A673 (cell line): Measurements from ENCODE around the gene SCARF1. TPM values are rescaled to one million over a fixed set of nuclear protein-coding genes. Genes with fewer than 3 reads are reported as not detected.
"Not testable (repeated sequence)": the region's sequence is repeated elsewhere in the genome, so short reads cannot be mapped to it uniquely, and the experiment has no call there.

ENCODE experiments used
- BruUV-seq: library from RNA; stranded (reverse); fragments of 400-500 nt; replicated peaks from 2 replicates; lab custom pipeline; 2021; lab: Mats Ljungman, UMichigan
- CTCF ChIA-PET: fragments of 300-600 bp; sonication (Branson Sonifier 250); formaldehyde crosslinking; loops from one replicate; lab custom pipeline; 2022; ENCODE audit warnings: antibody characterized with exemption; lab: Charles Lee
- POLR2A ChIA-PET: fragments of 300-600 bp; sonication (Branson Sonifier 250); formaldehyde crosslinking; loops from one replicate; lab custom pipeline; 2022; ENCODE audit warnings: antibody characterized with exemption; ENCODE audit not compliant: low non-redundant PET; lab: Charles Lee
- DNase-seq: peaks from one replicate; pipeline ENCODE4 v3.0.0-alpha.2; 2015; ENCODE audit warnings: low spot score
- H3K27ac ChIP-seq: fragments of 200-600 bp; sonication (generic); 2 replicates; pipeline ENCODE4 v1.5.1; 2016; ENCODE audit warnings: mixed run types, low read depth, mild to moderate bottlenecking, mixed read lengths, antibody characterized with exemption, low read length; ENCODE audit not compliant: poor library complexity, severe bottlenecking
- H3K27me3 ChIP-seq: fragments of 200-600 bp; sonication (generic); replicated peaks from 2 replicates; pipeline ENCODE4 v1.6.1; 2017; ENCODE audit warnings: mixed run types, low read depth, mild to moderate bottlenecking, mixed read lengths, antibody characterized with exemption, low read length; ENCODE audit not compliant: insufficient read depth, poor library complexity
- H3K36me3 ChIP-seq: fragments of 200-600 bp; sonication (generic); 2 replicates; pipeline ENCODE4 v1.6.1; 2016; ENCODE audit warnings: mixed run types, mild to moderate bottlenecking, mixed read lengths, antibody characterized with exemption, low read length; ENCODE audit not compliant: insufficient read depth, poor library complexity, severe bottlenecking
- H3K4me1 ChIP-seq: fragments of 200-600 bp; sonication (generic); 2 replicates; pipeline ENCODE4 v1.6.1; 2017; ENCODE audit warnings: mixed run types, mild to moderate bottlenecking, mixed read lengths, antibody characterized with exemption, low read length; ENCODE audit not compliant: insufficient read depth, poor library complexity, severe bottlenecking
- H3K4me3 ChIP-seq: fragments of 200-600 bp; sonication (generic); 2 replicates; pipeline ENCODE4 v1.5.1; 2016; ENCODE audit warnings: low read depth, mixed run types, mild to moderate bottlenecking, mixed read lengths, low read length; ENCODE audit not compliant: poor library complexity, severe bottlenecking
- H3K9me3 ChIP-seq: fragments of 200-600 bp; sonication (generic); 2 replicates; pipeline ENCODE4 v1.6.1; 2016; ENCODE audit warnings: mixed run types, low read depth, mild to moderate bottlenecking, mixed read lengths, antibody characterized with exemption, low read length; ENCODE audit not compliant: poor library complexity, severe bottlenecking
- CTCF ChIP-seq: fragments of 300-800, 200-600 bp; sonication (generic); conservative IDR thresholded peaks from 2 replicates; pipeline ENCODE4 v1.5.1; 2017; ENCODE audit warnings: low read depth, mild to moderate bottlenecking, antibody characterized with exemption, low read length, moderate library complexity, mixed read lengths
- EZH2 ChIP-seq: fragments of 200-600 bp; sonication (generic); IDR thresholded peaks from 2 replicates; pipeline ENCODE4 v1.6.1; 2017; ENCODE audit warnings: borderline replicate concordance, low read depth, mild to moderate bottlenecking, mixed read lengths, antibody characterized with exemption, low read length; ENCODE audit not compliant: poor library complexity, severe bottlenecking
- intact Hi-C: fragments of 100-400 bp; cut with micrococcal nuclease; formaldehyde crosslinking; loops from one replicate; pipeline ENCODE4 v1.10.0; 2022; ENCODE audit not compliant: unreplicated experiment
- total RNA-seq: library from RNA; stranded (reverse); gene quantifications from 2 replicates; pipeline ENCODE4 v1.2.3, GENCODE V29; 2021

The SCARF1 gene
- total RNA-seq, 1 experiment from 2014 or later, result not detected

- H3K4me1 ChIP-seq, result no peaks in the 10 kb centered on the region
- DNase-seq, result no peak
- H3K27ac ChIP-seq, result no peak overlapping the region
- ChIA-PET POLR2A (no interaction called here), CTCF (no interaction called here)
- no peak overlapping the region for H3K4me3 ChIP-seq
- TSS peak; percentile 3 for BruUV-seq
- peaks cover 94% of the 10 kb centered on the region for H3K36me3 ChIP-seq
- H3K27me3 ChIP-seq, result no peaks in the 10 kb centered on the region
- intact Hi-C loops, result no loop called here
- TF ChIP-seq EZH2 (no peak), CTCF (no peak)
- H3K9me3 ChIP-seq, result no peaks in the 10 kb centered on the region
Observed at GRCh38 chr17:1673041-1673785, 27.7 kb upstream of the SCARF1 start.

- BruUV-seq, H3K9me3 ChIP-seq, DNase-seq: not testable (repeated sequence)
Observed at GRCh38 chr17:1663934-1664333, 18.4 kb upstream of the SCARF1 start.

GRCh38 chr17:1661045-1661444 lies 15.5 kb upstream of the SCARF1 start:
- intact Hi-C loops, result no loop called here
- Histone ChIP-seq H3K4me3 (no peak overlapping the region), H3K36me3 (peaks cover 92% of the 10 kb centered on the region), H3K27me3 (no peaks in the 10 kb centered on the region), H3K9me3 (no peaks in the 10 kb centered on the region), H3K4me1 (no peaks in the 10 kb centered on the region), H3K27ac (no peak overlapping the region)
- CTCF ChIA-PET, result interaction anchor here (0.6 to 1.0 kb wide), 2 partner anchors 8 to 100 kb away, joined by 3 read pairs; no protein-coding TSS in a partner anchor
- BruUV-seq, result no TSS peak
- no peak for TF ChIP-seq EZH2
- no peak for TF ChIP-seq CTCF
- no peak for DNase-seq
- POLR2A ChIA-PET, result no interaction called here

More at GRCh38 chr17:1663934-1664333, 18.4 kb upstream of the SCARF1 start:
- POLR2A ChIA-PET, H3K27me3 ChIP-seq, intact Hi-C loops, H3K4me3 ChIP-seq, H3K4me1 ChIP-seq, H3K27ac ChIP-seq, CTCF ChIA-PET: not testable (repeated sequence)
- H3K36me3 ChIP-seq, result peaks cover 87% of the 10 kb centered on the region
